Muscle of leg (tissue), 11 donors: ENCODE results near the gene CCR7. TPM values are rescaled to one million over a fixed set of nuclear protein-coding genes. Genes with fewer than 3 reads are reported as not detected.
A peak's percentile ranks its signal among the peaks of the same experiment; 100 is the strongest.

ENCODE experiments used
- DNase-seq: peaks from one replicate; pipeline ENCODE4 v3.0.0; 2013
- H3K27ac ChIP-seq: one replicate; pipeline ENCODE4 v1.5.1; 2013; ENCODE audit warnings: mild to moderate bottlenecking, low read length, control low read depth
- H3K27me3 ChIP-seq: one replicate; pipeline ENCODE4 v1.6.1; 2013; ENCODE audit warnings: low read length; ENCODE audit not compliant: control insufficient read depth, insufficient read depth
- H3K36me3 ChIP-seq: one replicate; pipeline ENCODE4 v1.6.1; 2013; ENCODE audit warnings: low read length; ENCODE audit not compliant: control insufficient read depth, insufficient read depth
- H3K4me1 ChIP-seq: one replicate; pipeline ENCODE4 v1.6.1; 2013; ENCODE audit warnings: low read length; ENCODE audit not compliant: control insufficient read depth, insufficient read depth
- H3K4me3 ChIP-seq: one replicate; pipeline ENCODE4 v1.5.1; 2013; ENCODE audit warnings: low read length, control low read depth
- H3K9me3 ChIP-seq: replicated peaks from 2 replicates; pipeline ENCODE4 v1.6.1; 2013; ENCODE audit warnings: low read depth, low read length; ENCODE audit not compliant: control insufficient read depth
- WGBS: methylation state at CpG from one replicate; pipeline ENCODE4 v1.1.5; 2013; ENCODE audit warnings: missing lambda C conversion rate; ENCODE audit not compliant: insufficient coverage; 5-methylcytosine and 5-hydroxymethylcytosine counted together
- polyA plus RNA-seq, 8 donors: library from polyadenylated mRNA; unstranded; fragments of 120-200 nt; gene quantifications; one replicate each; pipeline versions ENCODE4 v1.2.1 to v1.2.3, GENCODE V29; 2013; ENCODE audit warnings: inconsistent platforms in 1 of 8, low replicate concordance in 1 of 8; ENCODE audit not compliant: insufficient read length in 8 of 8, insufficient read depth in 1 of 8
- total RNA-seq: library from RNA; stranded (reverse); fragments of 120-200 nt; gene quantifications from one replicate; pipeline ENCODE4 v1.2.4, GENCODE V29; 2013

CCR7 gene
- total and polyA plus RNA-seq, 9 donors: 0.09 to 0.35 (median 0.26) TPM

DNA sequence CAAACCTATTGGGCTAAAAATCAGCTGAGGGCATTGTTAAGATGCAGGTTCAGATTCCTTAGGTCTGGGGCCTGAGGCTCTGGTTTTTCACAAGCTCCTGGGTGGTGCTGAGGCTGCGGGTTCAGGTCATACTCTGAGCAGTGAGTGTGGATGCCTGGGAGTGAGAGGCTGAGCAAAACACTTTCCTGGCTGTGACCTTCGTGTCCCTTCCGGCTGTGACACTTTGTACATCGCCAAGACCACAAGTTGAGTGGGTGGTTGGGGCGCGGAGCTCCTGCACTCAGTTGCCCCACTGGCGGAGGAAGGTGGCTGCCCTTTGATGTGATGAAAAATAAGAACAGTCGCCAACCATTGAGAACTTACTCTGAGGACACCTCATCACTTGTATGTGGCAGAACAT, 24.8 kb downstream of the CCR7 start:
- no peak overlapping the region for H3K4me3 ChIP-seq
- 94% methylated on average over 2 of the region's 8 CpGs for WGBS
- H3K4me1 ChIP-seq: peaks cover 79% of the 10 kb centered on the region
- DNase-seq: no peak
- peak overlapping the region; percentile 37 for H3K27ac ChIP-seq
- H3K27me3 ChIP-seq: no peaks in the 10 kb centered on the region
- H3K9me3 ChIP-seq: no peaks in the 10 kb centered on the region
- H3K36me3 ChIP-seq: no peaks in the 10 kb centered on the region

DNA sequence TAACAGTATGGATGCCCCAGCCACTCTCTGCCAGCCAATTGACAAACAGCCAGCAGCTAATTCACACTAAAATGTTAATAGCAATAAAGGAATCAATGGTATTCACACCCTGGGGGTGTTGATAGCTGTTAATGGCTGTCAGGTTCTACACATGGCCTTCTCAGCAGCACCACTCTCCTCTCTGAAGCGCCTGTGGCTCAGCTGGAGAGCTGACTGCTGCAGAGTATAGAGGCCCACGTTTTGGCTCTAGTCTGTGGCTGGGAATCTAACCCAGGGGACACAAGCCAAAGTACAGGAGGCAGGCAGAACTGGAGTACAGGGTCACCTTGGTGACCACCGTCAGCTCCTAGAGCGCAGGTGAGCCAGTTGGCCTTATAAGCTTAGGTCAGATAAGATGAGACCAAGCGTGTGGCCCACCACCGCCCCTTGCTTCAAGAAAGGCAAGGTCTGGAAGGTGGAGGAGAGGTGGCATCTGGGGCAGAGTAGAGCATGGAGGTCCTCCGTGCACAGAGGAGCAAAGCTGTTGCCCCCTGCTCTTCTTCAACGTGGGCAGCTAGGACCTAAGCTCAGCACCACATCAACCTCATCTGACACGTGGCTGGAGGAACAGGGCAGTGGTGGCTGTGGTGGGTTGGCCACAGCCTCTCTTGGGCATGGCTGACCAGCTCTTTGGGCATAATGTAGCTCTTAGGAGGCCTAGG, 25.4 kb downstream of the CCR7 start:
- 80% methylated on average over 7 of the region's 9 CpGs for WGBS
- H3K27ac ChIP-seq: no peak overlapping the region
- DNase-seq: no peak
- no peaks in the 10 kb centered on the region for H3K36me3 ChIP-seq
- no peak overlapping the region for H3K4me3 ChIP-seq
- no peaks in the 10 kb centered on the region for H3K27me3 ChIP-seq
- peaks cover 79% of the 10 kb centered on the region for H3K4me1 ChIP-seq
- H3K9me3 ChIP-seq: no peaks in the 10 kb centered on the region

DNA sequence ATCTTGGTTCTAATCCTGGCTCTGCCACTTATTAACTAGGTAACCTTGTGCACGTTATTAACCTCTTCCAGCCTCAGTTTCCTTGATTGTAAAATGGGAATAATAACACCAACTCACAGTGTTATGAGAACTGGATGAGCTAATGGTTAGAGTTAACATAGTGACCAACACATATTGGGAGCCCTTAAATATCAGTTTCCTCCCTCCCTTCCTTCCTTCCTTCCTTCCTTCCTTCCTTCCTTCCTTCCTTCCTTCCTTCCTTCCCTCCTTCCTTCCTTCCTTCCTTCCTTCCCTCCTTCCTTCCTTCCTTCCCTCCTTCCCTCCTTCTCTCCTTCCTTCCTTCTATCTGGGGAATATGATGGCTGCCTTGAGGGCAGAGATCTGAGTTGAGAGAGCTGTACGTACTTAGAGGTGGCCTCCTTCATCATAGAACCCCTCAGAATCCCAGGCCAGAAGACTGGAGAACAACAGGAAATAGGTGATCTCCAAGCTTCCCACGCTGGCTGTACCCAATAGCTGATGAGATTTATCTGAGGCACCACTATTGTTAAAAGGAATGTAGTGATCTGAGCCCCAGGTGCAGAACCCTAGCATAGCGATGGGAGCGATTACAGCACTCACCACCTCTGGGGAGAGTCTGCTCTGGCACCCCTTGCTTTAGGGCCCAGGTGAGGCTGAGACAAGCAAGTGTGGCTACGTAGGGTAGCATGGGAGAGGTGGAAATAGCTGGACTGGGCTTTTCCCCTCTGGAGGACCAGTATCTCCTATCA, 26.2 kb downstream of the CCR7 start:
- Histone ChIP-seq H3K4me3 (no peak overlapping the region), H3K4me1 (peaks cover 77% of the 10 kb centered on the region), H3K27me3 (no peaks in the 10 kb centered on the region), H3K27ac (peak overlapping the region; percentile 59), H3K9me3 (no peaks in the 10 kb centered on the region), H3K36me3 (no peaks in the 10 kb centered on the region)
- 90% methylated on average over 2 of the region's 6 CpGs for WGBS
- no peak for DNase-seq

DNA sequence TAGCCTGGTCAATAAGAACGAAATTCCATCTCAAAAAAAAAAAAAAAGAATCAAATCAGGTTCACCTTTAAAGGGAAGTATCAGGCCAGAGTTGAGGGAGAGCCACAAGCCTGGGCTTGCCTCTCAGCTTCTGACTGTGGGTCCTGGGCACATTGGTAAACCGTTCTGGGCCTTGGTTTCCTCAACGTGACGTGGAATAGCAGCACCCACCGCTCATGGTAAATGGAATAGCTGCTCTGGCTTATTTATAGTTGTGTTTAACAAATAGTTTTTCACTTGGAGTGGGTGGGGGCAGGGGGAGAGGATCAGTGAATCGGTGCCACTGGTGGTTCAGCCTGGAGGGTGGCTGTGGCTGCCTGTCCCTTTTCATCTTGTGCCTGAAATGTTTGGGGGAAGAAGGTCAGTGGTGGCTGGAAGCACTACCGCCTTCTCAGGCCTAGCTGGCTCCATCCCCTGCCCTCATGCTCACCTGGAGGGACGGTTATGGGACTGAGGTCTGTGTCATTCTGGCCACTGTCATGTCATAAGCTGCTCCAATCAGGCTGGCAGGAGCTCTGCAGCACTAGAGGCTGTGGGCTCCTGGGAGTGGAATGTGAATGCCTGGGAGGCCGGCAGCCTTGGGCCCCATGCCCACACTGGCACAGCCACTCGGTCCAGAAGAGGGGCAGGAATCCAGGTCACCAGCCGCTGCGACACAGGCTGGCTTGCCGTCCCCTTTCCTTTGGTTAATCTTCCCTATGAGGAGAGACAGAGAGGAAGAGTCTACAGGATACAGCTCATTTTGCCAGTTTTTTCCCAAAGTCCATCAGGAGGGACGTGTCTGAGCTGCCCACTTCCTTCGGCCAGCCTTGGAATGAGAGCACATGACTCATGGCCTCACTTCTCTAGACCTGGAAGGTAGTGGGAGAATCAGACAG, 27.0 kb downstream of the CCR7 start:
- 79% methylated on average over 13 of the region's 15 CpGs for WGBS
- Histone ChIP-seq H3K4me1 (peaks cover 75% of the 10 kb centered on the region), H3K27me3 (no peaks in the 10 kb centered on the region), H3K27ac (peak overlapping the region; percentile 59), H3K4me3 (no peak overlapping the region), H3K9me3 (no peaks in the 10 kb centered on the region), H3K36me3 (no peaks in the 10 kb centered on the region)
- DNase-seq: no peak

DNA sequence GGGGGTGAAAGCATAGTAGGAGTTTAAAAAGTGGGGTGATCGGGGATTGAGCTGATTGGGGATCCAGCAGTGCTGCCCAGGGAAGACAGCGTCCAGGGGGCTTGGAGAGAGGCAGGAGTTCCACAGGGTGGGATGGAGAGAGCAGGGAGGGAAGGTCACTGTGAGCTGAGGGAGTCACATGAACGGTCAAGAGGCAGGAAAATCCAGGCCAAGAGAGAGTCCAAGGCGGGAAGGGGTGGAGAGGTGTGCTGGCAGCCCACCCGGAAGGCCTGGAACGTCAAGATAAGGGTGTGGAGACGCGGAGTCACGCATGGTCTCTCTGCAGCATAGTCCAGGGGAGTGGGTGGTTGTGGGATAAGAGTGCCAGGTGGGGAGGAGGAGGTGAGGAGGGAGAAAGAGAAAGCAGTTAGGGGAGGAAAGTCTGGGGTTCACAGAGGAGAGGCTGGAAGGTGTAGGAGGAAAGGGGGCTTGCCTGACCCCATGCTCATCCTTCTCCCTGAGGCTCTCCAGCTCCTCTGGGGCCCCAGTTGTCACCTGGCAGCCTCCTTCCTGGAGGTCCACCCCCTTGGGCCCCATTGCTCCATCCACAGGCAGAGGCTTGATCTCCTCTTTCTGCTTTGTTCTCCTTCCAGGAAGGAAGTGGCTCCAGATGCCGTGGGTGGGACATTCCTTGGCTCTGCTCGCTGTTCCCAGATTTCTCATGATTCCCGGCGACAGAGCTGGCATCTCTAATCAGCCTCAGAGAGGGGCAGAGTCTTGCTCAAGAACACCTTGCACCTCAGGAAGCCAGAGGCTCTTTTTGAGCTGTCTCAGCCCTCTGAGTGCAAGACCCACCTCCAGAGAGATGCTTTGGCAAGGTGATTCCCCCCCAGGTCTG, 28.7 kb downstream of the CCR7 start:
- DNase-seq: peak; percentile 71
- no peaks in the 10 kb centered on the region for H3K9me3 ChIP-seq
- peaks cover 58% of the 10 kb centered on the region for H3K4me1 ChIP-seq
- 18% methylated on average over 13 of the region's 13 CpGs for WGBS
- peak overlapping the region; percentile 77 for H3K27ac ChIP-seq
- no peaks in the 10 kb centered on the region for H3K36me3 ChIP-seq
- no peaks in the 10 kb centered on the region for H3K27me3 ChIP-seq
- H3K4me3 ChIP-seq: no peak overlapping the region

DNA sequence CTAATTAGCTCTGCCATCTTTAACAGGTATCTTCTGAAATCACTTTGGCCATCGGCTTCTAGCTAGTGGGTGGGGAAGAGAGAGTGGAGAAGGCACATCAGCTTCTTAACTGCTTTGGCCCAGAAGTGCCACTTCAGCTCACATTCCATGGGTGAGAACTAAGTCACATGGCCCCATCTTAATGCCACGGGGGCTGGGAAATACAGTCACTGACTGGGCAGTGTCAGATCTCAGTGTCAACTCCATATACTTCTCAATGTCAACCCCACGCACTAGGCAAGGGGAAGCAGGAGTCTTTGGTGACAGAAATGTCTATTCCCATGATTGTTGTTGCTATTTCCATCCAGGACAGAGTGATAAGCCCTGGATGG, 29.4 kb downstream of the CCR7 start:
- H3K4me1 ChIP-seq: peaks cover 51% of the 10 kb centered on the region
- no peaks in the 10 kb centered on the region for H3K36me3 ChIP-seq
- WGBS: 100% methylated on average over 1 of the region's 3 CpGs
- H3K9me3 ChIP-seq: no peaks in the 10 kb centered on the region
- H3K27me3 ChIP-seq: no peaks in the 10 kb centered on the region
- no peak overlapping the region for H3K4me3 ChIP-seq
- no peak for DNase-seq
- peak overlapping the region; percentile 77 for H3K27ac ChIP-seq

DNA sequence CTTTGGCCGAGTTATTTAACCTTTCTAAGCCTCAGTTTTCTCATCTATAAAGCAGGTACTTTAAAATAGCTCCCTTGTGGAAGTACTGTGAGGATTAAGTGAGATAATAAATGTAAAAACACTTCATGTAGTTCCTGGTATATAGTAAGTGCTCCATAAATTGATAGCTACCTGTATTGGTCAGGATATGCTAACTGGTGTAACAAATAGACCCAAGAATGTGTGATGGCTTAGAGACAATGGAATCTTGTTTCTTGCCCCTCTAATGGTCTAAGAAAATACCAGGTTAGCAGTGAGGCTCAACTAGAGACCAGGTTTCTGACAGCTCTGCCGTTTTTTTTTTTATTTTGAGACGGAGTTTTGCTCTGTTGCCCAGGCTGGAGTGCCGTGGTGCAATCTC, 29.8 kb downstream of the CCR7 start:
- Histone ChIP-seq H3K36me3 (no peaks in the 10 kb centered on the region), H3K4me3 (no peak overlapping the region), H3K27me3 (no peaks in the 10 kb centered on the region), H3K9me3 (no peaks in the 10 kb centered on the region), H3K4me1 (peaks cover 47% of the 10 kb centered on the region), H3K27ac (no peak overlapping the region)
- 66% methylated on average over 3 of the region's 4 CpGs for WGBS
- DNase-seq: no peak

DNA sequence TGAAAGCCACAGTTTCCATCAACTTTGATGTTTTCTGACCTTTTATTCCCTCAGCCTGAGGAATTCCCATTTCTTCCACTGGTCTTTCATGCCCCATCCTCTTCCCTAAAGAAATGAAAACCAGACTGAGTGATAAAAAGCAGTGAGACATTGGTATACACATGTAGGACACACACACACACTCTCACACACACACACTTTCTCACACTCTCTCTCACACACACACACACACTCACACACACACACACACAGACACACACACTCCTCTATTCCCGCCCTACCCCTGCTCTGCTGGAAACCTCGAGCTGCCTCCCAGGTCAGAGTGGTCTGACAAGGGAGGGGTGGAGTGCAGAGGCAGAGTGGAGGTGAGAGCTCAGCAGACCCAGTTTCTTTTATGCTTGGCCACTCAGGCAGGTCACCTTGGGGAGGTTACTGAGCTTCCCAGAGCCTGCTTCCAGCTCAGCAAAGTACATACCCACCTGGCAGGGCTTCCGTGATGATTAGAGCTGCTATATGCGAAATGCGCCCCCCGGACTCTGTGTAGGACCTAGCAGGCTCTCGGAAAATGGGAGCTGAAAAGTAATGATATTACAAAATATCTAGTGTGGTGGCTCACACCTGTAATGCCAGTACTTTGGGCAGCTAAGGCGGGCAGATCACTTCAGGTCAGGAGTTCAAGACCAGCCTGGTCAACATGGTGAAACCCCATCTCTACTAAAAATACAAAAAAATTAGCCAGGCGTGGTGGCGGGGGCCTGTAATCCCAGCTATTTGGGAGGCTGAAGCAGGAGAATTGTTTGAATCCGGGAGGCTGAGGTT, 30.7 kb downstream of the CCR7 start:
- H3K36me3 ChIP-seq: no peaks in the 10 kb centered on the region
- H3K27ac ChIP-seq: no peak overlapping the region
- H3K4me1 ChIP-seq: peaks cover 39% of the 10 kb centered on the region
- H3K4me3 ChIP-seq: no peak overlapping the region
- no peaks in the 10 kb centered on the region for H3K9me3 ChIP-seq
- no peak for DNase-seq
- H3K27me3 ChIP-seq: no peaks in the 10 kb centered on the region
- WGBS: 90% methylated on average over 5 of the region's 11 CpGs

DNA sequence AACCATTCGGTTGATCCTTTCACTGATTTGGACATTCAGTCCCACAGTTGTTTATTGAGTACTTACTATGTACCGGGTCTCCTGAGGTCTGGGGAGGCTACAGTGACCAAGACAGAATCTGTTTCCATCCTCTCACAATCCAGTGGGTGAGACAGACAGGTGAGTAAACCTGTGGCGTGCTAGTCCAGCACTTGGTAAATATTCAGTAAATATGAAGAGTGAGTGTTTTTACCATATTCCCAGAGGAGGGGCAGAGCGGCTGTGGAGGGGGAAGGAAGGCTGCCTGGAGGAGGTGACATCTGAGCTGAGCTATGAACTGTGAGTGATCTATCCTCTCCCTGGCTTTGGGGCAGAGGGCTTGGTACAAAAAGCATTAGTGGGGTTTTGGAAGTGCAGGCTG, 31.4 kb downstream of the CCR7 start:
- H3K27ac ChIP-seq: no peak overlapping the region
- no peaks in the 10 kb centered on the region for H3K9me3 ChIP-seq
- no peaks in the 10 kb centered on the region for H3K27me3 ChIP-seq
- WGBS: 67% methylated on average over 2 of the region's 4 CpGs
- no peak for DNase-seq
- no peak overlapping the region for H3K4me3 ChIP-seq
- peaks cover 34% of the 10 kb centered on the region for H3K4me1 ChIP-seq
- H3K36me3 ChIP-seq: no peaks in the 10 kb centered on the region
